OCI-LY1 (cell line): ENCODE data around the gene NT5M.

ENCODE experiments used
- CTCF ChIP-seq: fragments of 200-600 bp; sonication (generic), shearing (Covaris generic); IDR thresholded peaks from 2 replicates; pipeline ENCODE4 v1.5.1; 2017; ENCODE audit warnings: mild to moderate bottlenecking, antibody characterized with exemption, low read length, moderate library complexity, mixed read lengths
- EZH2 ChIP-seq: fragments of 200-600 bp; sonication (generic), shearing (Covaris generic); IDR thresholded peaks from 2 replicates; pipeline ENCODE4 v1.8.0; 2017; ENCODE audit warnings: borderline replicate concordance, mixed run types, mild to moderate bottlenecking, antibody characterized with exemption, low read length, moderate library complexity, mixed read lengths

DNA sequence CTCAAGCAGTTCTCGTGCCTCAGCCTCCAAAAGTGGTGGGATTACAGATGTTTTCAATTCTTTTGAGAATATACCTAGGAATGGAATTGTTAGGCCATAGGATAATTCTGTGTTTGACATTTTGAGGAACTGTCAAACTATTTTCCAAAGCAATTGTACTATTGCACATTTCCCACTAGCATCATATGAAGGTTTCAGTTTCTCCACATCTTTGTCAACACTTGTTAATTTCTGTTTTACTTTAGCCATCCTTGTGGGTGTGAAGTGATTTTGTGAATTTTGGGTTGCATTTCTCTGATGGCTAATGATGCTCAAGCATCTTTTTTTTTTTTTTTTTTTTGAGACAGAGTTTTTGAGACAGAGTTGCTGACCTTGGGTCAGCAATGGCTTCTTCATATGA, 6.2 kb downstream of the NT5M start:
- TF ChIP-seq CTCF: no peak
- TF ChIP-seq EZH2: no peak
